ENCODE measurements around the gene EPDR1.

GRCh38 chr7:37947941-37948210 lies 27.4 kb downstream of the EPDR1 start:
- no peak for TF ChIP-seq CTCF (conservative IDR thresholded peaks at IDR 0.05; ENCODE audit: low read length)
- no peak for TF ChIP-seq EZH2phosphoT487 (IDR thresholded peaks at IDR 0.05; ENCODE audit: borderline replicate concordance)

Data from Loucy (cell line).